GM12864 (cell line): ENCODE measurements around the gene SNN.

Source experiments
- DNase-seq: peaks from one replicate; pipeline ENCODE4 v3.0.0-alpha.2; 2011; ENCODE audit warnings: low read depth
- H3K4me3 ChIP-seq: 2 replicates; pipeline ENCODE4 v1.5.1; 2011; ENCODE audit warnings: mild to moderate bottlenecking, low read depth, low read length, control low read depth
- TF ChIP-seq, protein P1 (sequence below): IDR thresholded peaks from 2 replicates; pipeline ENCODE4 v1.5.1; 2011; ENCODE audit warnings: low read depth, mild to moderate bottlenecking, moderate library complexity, low read length, control low read depth, inconsistent platforms; ENCODE audit errors: missing control alignments

SNN gene

DNA sequence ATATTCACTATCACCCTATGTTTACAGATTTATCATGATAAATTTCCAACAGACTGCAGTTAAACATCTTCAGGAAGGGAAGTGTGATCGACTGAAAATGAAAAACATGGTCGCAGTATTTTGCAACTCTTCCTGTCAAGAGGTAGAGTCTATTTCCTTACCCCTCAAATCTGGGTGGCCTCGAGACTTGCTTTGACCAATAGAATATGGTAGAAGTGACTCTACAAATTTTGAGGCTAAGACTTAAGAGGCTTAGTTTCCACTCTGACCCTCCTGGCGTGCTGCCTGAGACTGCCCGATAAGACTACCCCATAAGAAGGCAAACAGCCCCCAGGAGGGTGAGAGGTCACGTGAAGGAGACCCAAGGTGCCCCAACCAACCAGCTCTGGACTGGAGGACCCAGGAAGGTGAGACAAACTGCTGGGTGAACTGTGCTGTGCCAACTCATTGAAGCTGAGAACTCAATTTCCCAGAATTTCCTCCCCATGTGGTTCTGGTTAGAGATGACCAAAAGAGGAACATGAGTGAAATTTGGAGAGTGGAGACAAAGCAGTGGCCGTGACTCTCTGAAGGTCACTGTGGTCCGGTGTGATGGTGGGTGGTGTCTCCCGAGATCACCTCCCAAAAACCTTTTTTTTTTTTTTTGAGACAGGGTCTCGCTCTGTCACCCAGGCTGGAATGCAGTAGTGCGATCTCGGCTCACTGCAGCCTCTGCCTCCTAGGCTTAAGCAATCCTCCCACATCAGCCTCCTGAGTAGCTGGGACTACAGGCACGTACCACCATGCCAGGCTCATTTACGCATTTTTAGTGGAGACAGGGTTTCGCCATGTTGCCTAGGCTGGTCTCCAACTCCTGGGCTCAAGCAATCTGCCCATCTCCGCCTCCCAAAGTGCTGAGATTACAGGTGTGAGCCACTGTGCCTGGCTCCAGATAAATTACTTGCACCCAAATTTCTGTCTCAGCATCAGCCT is 43.3 kb upstream of the SNN start:
- H3K4me3 ChIP-seq: no peak overlapping the region
- TF ChIP-seq, protein P1, sequence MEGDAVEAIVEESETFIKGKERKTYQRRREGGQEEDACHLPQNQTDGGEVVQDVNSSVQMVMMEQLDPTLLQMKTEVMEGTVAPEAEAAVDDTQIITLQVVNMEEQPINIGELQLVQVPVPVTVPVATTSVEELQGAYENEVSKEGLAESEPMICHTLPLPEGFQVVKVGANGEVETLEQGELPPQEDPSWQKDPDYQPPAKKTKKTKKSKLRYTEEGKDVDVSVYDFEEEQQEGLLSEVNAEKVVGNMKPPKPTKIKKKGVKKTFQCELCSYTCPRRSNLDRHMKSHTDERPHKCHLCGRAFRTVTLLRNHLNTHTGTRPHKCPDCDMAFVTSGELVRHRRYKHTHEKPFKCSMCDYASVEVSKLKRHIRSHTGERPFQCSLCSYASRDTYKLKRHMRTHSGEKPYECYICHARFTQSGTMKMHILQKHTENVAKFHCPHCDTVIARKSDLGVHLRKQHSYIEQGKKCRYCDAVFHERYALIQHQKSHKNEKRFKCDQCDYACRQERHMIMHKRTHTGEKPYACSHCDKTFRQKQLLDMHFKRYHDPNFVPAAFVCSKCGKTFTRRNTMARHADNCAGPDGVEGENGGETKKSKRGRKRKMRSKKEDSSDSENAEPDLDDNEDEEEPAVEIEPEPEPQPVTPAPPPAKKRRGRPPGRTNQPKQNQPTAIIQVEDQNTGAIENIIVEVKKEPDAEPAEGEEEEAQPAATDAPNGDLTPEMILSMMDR: no peak
- DNase-seq: no peak

DNA sequence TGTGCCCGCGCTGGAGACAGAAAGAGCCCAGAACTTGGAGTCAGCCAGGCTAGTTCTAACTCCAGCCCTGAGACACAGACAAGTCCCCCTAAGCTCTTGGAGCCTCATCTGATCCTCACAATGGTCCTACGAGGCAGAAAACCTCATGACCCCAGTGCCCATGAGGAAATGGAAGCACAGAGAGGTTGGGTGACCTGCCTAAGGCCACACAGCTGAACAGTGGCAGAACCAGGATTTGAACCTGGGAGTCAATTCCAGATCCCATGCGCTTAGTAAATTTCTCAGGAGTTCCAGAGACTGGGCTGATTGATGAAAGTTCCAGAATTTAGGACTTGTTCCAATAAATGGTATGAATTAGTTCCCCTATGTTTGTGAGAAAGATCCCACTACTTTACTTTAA is 42.5 kb upstream of the SNN start:
- DNase-seq: no peak
- H3K4me3 ChIP-seq: no peak overlapping the region
- TF ChIP-seq, protein P1: no peak

DNA sequence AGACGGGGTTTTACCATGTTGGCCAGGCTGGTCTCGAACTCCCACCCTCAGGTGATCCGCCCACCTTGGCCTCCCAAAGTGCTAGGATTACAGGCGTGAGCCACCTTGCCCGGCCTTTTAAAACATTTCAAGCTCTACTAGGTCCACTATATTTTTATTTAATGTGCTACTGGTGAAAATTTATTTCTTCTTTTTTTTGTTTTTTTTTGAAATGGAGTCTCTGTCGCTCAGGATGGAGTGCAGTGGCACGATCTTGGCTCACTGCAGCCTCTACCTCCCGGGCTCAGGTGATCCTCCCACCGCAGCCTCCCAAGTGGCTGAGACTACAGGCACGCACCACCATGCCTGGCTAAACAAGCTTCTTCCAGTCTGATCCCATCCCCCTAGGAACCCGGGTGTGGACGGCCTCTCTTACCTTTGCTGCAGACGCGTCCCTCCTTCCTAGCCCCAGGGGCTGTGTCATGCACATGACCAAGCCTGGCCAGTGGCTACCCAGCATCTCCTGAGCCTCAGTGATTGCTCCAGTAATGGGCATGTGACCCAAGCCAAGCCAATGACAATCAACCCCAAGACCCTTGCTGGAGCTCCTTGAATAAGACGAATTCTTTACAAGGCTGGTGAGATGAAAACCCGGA is 41.5 kb upstream of the SNN start:
- no peak overlapping the region for H3K4me3 ChIP-seq
- TF ChIP-seq, protein P1: no peak
- no peak for DNase-seq

DNA sequence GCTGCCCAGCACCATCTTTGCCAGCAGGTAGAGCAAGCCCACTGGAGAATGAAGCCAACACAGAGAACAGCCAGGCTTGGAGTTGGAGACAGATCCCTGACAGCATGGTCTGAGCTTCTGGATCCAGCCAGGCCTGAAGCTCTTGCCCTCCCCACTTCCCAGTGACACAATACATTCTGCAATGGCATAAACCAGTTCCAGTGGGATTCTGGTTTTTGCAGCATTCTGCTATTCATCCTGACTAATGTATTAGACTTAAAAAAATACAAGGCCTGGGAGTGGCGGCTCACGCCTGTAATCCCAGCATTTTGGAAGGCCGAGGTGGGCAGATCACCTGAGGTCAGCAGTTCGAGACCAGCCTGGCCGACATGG is 41.0 kb upstream of the SNN start:
- TF ChIP-seq, protein P1: no peak
- H3K4me3 ChIP-seq: no peak overlapping the region
- no peak for DNase-seq

DNA sequence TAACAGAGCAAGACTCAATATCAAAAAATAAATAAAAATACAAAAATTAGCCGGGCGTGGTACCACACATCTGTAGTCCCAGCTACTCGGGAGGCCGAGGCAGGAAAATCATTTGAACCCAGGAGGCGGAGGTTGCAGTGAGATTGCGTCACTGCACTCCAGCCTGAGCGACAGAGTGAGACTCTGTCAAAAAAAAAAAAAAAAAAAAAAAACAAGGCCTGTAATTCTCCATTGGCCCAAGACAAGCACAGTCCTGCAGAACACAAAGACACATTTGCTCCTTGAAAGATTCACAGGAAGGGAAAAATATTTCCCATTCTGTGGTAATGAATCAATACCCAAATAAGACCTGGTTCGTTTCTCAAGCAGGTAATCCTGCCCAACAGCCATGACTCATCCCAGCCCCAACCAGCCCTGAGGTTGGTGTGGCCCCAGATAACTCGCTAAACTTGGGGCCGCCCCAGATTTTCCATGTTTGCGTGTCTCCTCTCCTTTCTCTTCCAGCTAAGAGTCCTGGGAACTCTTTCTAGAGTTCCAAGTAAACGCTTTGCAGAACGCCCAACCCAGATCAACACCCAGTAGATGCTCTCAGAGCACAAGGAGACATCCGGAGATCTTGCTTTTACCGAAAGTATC is 40.3 kb upstream of the SNN start:
- DNase-seq: no peak
- no peak overlapping the region for H3K4me3 ChIP-seq

More for the DNA sequence above, 40.3 kb upstream of the SNN start:
- TF ChIP-seq, protein P1: no peak
